ACHN (cell line): Measurements from ENCODE around the gene SALL1.

Source experiments
- DNase-seq: peaks from one replicate; pipeline ENCODE4 v3.0.0-alpha.2; 2015
- in situ Hi-C: cut with HindIII; loops from 2 replicates; pipeline ENCODE4 v1.10.0; 2017; ENCODE audit warnings: low sequenced_read_pairs, low pct_ligation_motif_present, low pct_unique_long_range_greater_than_20kb

Gene SALL1

GRCh38 chr16:51120730-51121347 is 30.2 kb downstream of the SALL1 start:
- DNase-seq, result no peak

DNA sequence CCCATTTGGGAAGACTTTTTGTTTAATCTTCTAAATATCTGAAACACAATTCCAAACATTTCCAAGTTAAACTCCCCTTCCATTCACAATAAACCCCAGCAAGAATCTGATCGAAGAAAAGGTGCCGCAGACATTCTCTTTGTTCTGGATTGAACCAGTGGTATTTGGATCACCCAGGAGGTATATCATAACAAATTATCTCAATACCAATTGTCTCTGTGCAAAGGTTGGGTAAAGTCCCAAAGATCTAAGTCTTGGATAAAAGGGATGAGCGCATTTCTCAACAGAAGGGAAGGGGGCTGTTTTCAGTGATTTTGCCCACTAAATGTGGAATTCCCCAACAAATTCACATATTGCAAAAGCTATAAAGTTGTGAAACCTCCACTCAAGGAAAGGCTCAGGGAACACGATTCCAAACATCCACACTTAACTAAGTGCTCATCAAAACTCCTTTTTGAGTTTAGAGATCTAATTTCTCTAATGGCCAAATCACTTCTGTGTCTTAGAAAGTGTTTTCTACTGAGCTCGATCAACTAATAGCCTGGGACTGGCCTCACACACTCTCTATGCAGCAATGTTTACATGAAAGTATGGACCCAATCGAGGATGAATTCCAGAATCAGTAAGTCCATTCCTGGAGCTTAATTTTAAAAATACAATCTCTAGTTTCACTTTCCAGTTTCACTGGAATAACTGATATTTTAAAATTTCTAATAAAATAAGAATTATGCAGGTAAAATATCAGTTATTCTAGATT is 30.9 kb downstream of the SALL1 start:
- no peak for DNase-seq
- in situ Hi-C loops, result no loop called here

More at GRCh38 chr16:51120730-51121347, 30.2 kb downstream of the SALL1 start:
- in situ Hi-C loops, result no loop called here

DNA sequence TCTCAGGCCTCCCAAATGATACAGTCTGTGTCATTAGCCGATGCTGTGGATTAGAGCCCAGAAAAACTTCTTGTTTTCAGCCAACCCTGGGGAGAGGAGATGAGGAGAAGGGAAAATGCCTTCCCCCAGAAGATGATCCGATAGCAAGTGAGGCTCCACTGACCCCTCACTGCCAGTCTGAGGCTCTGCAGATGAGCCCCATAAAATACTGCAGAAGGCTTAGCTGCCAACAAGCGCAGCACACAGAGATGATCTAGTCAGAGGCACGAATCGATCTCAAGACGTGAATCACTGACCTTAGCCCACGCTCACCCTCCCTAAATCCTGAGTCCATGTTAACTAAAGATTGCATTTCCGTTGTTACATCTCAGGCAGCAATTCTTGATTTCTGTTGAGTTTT is 31.5 kb downstream of the SALL1 start:
- no peak for DNase-seq
- in situ Hi-C loops, result no loop called here

DNA sequence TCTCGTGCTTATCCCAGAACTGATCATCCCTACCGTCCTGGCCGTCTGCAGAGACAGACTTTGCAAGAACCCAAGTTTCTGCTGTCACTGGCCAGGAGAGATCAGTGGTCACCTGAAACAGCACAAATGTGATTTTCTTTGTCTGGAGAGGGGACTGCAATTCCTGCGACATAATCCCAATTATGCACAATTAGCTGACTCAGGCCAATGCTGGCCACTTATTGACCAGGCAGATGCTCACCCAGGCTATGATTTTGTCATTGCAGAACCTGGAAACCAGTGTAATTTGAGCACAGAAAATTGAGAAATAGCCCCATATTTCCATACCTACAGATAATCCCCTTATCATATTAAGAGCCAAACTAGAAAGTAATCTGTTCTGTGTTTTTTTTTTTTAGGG is 34.7 kb downstream of the SALL1 start:
- in situ Hi-C loops, result no loop called here
- DNase-seq, result no peak

DNA sequence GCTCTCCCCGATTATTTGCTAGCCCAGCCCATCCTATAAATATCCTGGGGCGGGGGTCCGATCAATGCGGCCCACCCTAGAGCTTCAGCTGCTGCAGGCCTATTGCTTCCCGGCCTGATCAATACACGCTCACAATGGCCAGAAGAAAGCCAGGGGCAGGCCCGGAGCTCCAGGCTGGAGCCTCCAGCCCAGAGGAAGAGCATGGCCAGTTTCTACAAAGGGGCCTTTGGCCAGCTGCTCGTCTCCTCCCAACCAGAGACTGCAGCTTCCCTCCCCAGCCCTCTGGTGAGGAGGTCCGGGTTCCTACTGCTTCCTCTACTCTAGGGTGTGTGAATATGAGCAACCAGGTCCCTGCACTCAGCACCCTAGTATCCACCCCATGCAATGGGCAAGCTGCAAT is 36.7 kb downstream of the SALL1 start:
- no peak for DNase-seq
- in situ Hi-C loops, result no loop called here

- in situ Hi-C loops, result no loop called here
- DNase-seq, result no peak
These were observed 37.6 kb downstream of the SALL1 start for GRCh38 chr16:51113236-51114125.

GRCh38 chr16:51112323-51112722 is 38.7 kb downstream of the SALL1 start:
- DNase-seq, result no peak
- in situ Hi-C loops, result no loop called here

- DNase-seq, result no peak
- in situ Hi-C loops, result no loop called here
These were observed 39.3 kb downstream of the SALL1 start for GRCh38 chr16:51111759-51112158.

DNA sequence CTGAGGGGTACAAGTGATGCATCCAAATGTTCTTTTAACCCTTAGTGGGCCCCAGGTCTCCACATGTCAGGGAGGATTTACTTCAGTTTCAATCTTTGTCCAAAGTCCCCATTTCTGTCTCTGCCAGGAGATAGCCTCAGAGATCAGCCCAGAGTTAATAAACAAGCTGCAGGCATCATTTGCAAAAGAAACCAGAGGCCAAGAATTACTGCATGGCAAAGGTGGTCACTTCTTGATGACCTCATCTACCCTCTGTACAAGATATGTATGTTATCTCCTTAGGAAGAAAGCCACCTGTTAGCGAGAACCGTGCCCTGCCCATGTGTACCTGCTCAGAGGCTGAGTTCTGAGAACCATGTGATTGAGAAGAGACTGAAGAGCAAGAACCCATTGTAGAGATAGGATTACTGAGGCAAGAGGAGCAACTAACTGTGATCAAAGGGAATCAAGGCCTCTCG is 40.3 kb downstream of the SALL1 start:
- in situ Hi-C loops, result no loop called here

DNA sequence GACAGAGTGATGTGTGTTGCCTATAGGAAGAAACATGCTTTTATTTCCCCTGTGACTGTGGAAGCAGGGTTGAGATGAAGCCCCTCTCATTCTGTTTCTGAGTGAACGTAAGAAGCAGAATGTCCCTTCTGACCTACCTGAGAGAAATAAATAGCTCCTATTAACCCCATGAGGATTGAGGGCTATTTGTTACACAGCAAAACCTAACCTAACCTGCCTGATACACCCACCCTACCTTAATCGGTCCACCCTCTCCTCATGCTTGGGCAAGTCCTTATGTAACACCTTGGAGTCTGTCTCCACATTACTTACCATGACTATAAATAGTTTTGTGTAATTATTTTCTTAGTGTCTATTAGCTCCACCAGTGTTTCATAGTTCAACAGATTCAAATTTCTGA is 41.9 kb downstream of the SALL1 start:
- no peak for DNase-seq
- in situ Hi-C loops, result no loop called here

More for the DNA sequence above, 40.3 kb downstream of the SALL1 start:
- no peak for DNase-seq

GRCh38 chr16:51107742-51108141 is 43.3 kb downstream of the SALL1 start:
- in situ Hi-C loops, result no loop called here
- no peak for DNase-seq

DNA sequence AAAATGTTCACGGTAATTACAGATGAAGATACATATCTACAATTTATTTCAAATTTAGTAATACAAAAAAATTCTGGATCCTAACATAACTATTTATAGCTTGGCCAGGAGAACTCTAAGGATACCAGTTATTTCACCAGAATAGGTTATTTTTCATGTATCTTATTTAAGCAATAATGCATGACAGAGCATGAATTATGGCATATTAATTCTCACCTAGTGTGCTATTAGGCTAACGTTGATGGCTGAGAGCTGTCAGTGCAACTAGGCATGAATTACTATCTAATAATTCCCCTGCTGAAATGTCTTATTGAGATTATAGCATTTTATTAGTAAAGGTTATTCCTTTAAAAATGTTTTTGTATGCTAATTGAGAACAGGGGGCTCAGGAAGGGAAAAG is 44.5 kb downstream of the SALL1 start:
- no peak for DNase-seq
- in situ Hi-C loops, result no loop called here

DNA sequence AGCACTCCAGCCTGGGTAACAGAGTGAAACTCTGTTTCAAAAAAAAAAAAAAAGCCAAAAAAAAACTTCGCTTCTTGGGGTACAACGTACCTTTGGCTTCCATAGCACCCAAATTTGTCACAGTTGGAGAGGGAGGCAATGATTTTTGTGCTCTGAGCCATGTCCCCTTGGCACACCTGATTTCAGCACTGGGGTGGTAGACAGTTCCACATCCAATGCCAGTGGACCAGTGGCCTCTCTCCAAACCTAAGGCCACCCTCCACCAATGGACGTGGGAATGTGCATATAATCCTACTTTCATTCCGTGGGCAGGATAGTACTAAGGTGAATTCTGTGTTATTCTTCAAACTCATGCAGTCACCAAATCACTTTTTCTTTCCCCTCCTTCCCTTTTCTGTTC is 47.5 kb downstream of the SALL1 start:
- no peak for DNase-seq
- in situ Hi-C loops, result no loop called here

- in situ Hi-C loops, result no loop called here
These were observed 53.3 kb downstream of the SALL1 start for GRCh38 chr16:51097729-51098128.

DNA sequence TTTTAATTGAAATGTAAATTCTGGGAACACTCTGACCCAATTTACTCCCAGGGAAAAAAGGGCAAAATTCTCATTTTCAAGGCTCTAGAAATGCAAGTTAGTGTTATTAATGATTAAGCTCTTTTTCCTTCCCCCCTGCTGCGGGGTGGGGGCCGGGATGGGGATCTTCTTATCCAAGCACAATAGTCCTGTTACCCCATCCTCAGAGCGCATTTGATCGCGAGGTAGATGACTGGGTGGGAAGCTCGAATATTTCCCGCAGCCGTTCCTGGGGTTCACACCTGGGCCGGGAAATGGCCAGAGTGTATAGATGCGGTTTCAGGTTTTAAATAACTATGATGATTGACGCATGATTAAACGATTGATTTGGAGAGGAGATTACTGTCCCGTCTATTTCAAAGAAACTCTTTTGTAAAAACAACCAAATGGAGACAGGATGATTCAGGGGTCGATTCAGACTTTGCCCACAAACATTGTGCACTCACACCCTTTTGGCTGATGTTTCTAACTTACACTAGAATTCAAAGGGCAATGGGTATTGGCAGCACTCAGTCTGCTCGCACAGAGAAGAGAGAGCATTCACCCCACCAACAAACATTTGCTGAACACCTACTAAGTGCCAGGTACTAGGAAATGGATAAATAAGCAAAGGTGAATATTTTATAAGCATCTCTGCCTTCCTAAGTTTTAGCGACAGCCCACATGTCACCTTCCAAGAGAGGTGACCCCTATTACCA is 55.0 kb downstream of the SALL1 start:
- in situ Hi-C loops, result no loop called here
- DNase-seq, result no peak

More at GRCh38 chr16:51097729-51098128, 53.3 kb downstream of the SALL1 start:
- DNase-seq, result no peak

GRCh38 chr16:51095084-51095881 is 55.8 kb downstream of the SALL1 start:
- in situ Hi-C loops, result no loop called here

GRCh38 chr16:51093726-51094280 is 57.3 kb downstream of the SALL1 start:
- DNase-seq, result no peak
- in situ Hi-C loops, result no loop called here

More at GRCh38 chr16:51095084-51095881, 55.8 kb downstream of the SALL1 start:
- no peak for DNase-seq
